Spleen (tissue), 7 donors: ENCODE measurements around the gene DTWD2.

Source experiments
- POLR2A ChIP-seq, 3 donors: fragments of 450-650 bp; IDR thresholded peaks; one replicate each; pipeline ENCODE4 v1.5.1; 2017; ENCODE audit warnings: antibody characterized with exemption in 3 of 3, mild to moderate bottlenecking in 1 of 3
- TF ChIP-seq, protein P1 (sequence below), 11 experiments: fragments of 200-600 bp in 7 of 11; fragments of 450-650 bp in 4 of 11; sonication (generic) in 4 of 11; IDR thresholded peaks in 8 of 11; conservative IDR thresholded peaks in 3 of 11; 1 replicate in 7 of 11; 2 replicates in 4 of 11; pipeline versions ENCODE4 v1.4.0 to v1.8.0; 2016 to 2021; ENCODE audit warnings: antibody characterized with exemption in 11 of 11, inconsistent platforms in 4 of 11, mild to moderate bottlenecking in 1 of 11
- donor health status: DM: no; HTN: no; CAD: no; lungs with moderate emphysema.
- donor health status: DM: no; HTN: no; CAD: no.
- donor health status: DM: no; HTN: no; CAD: no.

DNA sequence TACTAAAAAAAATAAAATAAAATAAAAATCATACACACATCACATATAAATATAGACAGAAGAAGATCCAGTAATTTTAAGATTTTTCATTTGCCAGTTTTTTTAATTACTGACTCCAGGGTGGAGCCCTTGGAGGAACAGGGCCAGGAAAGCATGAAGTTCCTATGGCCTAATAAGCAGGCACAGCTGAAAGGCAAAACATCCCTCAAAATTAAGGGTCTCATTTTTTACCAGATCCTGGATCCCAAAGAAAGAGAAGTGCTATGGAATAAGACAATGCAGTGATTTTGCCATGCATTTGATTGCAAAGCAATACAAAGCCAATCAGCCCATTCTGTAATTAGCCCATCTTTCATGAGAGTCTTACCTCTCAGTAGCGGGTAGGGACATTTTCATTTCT is 11.3 kb upstream of the DTWD2 start:
- TF ChIP-seq, protein P1, sequence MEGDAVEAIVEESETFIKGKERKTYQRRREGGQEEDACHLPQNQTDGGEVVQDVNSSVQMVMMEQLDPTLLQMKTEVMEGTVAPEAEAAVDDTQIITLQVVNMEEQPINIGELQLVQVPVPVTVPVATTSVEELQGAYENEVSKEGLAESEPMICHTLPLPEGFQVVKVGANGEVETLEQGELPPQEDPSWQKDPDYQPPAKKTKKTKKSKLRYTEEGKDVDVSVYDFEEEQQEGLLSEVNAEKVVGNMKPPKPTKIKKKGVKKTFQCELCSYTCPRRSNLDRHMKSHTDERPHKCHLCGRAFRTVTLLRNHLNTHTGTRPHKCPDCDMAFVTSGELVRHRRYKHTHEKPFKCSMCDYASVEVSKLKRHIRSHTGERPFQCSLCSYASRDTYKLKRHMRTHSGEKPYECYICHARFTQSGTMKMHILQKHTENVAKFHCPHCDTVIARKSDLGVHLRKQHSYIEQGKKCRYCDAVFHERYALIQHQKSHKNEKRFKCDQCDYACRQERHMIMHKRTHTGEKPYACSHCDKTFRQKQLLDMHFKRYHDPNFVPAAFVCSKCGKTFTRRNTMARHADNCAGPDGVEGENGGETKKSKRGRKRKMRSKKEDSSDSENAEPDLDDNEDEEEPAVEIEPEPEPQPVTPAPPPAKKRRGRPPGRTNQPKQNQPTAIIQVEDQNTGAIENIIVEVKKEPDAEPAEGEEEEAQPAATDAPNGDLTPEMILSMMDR (IDR thresholded peaks at IDR 0.05 in 8 of 11, conservative IDR thresholded peaks at IDR 0.05 in 3 of 11) = no peak
- TF ChIP-seq POLR2A (IDR thresholded peaks at IDR 0.05) = no peak
